ENCODE measurements around the gene FLII. TPM values are rescaled to one million over a fixed set of nuclear protein-coding genes. Genes with fewer than 3 reads are reported as not detected.

Gene FLII
- total RNA-seq, 4 donors from 2014 or later = 93.0 to 307 (median 144) TPM

- Histone ChIP-seq H3K27me3 (no peaks in the 10 kb centered on the region), H3K9me3 (no peaks in the 10 kb centered on the region), H3K36me3 (no peaks in the 10 kb centered on the region), H3K4me1 (no peaks in the 10 kb centered on the region), H3K27ac (no peak overlapping the region), H3K4me3 (no peak overlapping the region)
- intact Hi-C loops (cut with DNase I; ENCODE audit: low total_unique reads) = no loop called here
- DNase-seq = no peak
- no peak for TF ChIP-seq CTCF (IDR thresholded peaks at IDR 0.05)
- no peak for TF ChIP-seq POLR2A (IDR thresholded peaks at IDR 0.05)
Observed at GRCh38 chr17:18236494-18236893, 22.0 kb downstream of the FLII start.

GRCh38 chr17:18235743-18236256, 22.7 kb downstream of the FLII start:
- Histone ChIP-seq H3K4me1 (no peaks in the 10 kb centered on the region), H3K36me3 (no peaks in the 10 kb centered on the region), H3K27ac (no peak overlapping the region), H3K4me3 (no peak overlapping the region), H3K27me3 (no peaks in the 10 kb centered on the region), H3K9me3 (no peaks in the 10 kb centered on the region)
- TF ChIP-seq CTCF (IDR thresholded peaks at IDR 0.05) = no peak
- TF ChIP-seq POLR2A (IDR thresholded peaks at IDR 0.05) = no peak
- DNase-seq = no peak
- intact Hi-C loops (cut with DNase I; ENCODE audit: low total_unique reads) = no loop called here

- no peaks in the 10 kb centered on the region for H3K27me3 ChIP-seq
- intact Hi-C loops (cut with DNase I; ENCODE audit: low total_unique reads) = no loop called here
- no peak overlapping the region for H3K4me3 ChIP-seq
- no peaks in the 10 kb centered on the region for H3K4me1 ChIP-seq
- no peaks in the 10 kb centered on the region for H3K9me3 ChIP-seq
- TF ChIP-seq CTCF (IDR thresholded peaks at IDR 0.05) = no peak
- TF ChIP-seq POLR2A (IDR thresholded peaks at IDR 0.05) = no peak
- DNase-seq = no peak
- H3K27ac ChIP-seq = no peak overlapping the region
- H3K36me3 ChIP-seq = no peaks in the 10 kb centered on the region
Observed at GRCh38 chr17:18234853-18235380, 23.6 kb downstream of the FLII start.

- intact Hi-C loops (cut with DNase I; ENCODE audit: low total_unique reads) = no loop called here
- Histone ChIP-seq H3K27ac (no peak overlapping the region), H3K4me1 (no peaks in the 10 kb centered on the region), H3K4me3 (no peak overlapping the region), H3K27me3 (no peaks in the 10 kb centered on the region), H3K9me3 (no peaks in the 10 kb centered on the region), H3K36me3 (no peaks in the 10 kb centered on the region)
- TF ChIP-seq CTCF (IDR thresholded peaks at IDR 0.05) (no peak), POLR2A (IDR thresholded peaks at IDR 0.05) (no peak)
- no peak for DNase-seq
Observed at GRCh38 chr17:18233803-18234518, 24.6 kb downstream of the FLII start.

GRCh38 chr17:18231164-18231563, 27.4 kb downstream of the FLII start:
- no peaks in the 10 kb centered on the region for H3K9me3 ChIP-seq
- DNase-seq = no peak
- intact Hi-C loops (cut with DNase I; ENCODE audit: low total_unique reads) = no loop called here
- TF ChIP-seq POLR2A (IDR thresholded peaks at IDR 0.05) (no peak), CTCF (IDR thresholded peaks at IDR 0.05) (no peak)
- no peaks in the 10 kb centered on the region for H3K36me3 ChIP-seq
- H3K27ac ChIP-seq = no peak overlapping the region
- H3K27me3 ChIP-seq = no peaks in the 10 kb centered on the region
- H3K4me3 ChIP-seq = no peak overlapping the region
- peaks cover 0 to 7% of the 10 kb centered on the region in 2 donors for H3K4me1 ChIP-seq
